ENCODE data around the gene TLL1. TPM values are rescaled to one million over a fixed set of nuclear protein-coding genes. Genes with fewer than 3 reads are reported as not detected.

The TLL1 gene
- total RNA-seq, 1 experiment from 2014 or later = not detected

- no peak overlapping the region for H4K91ac ChIP-seq (ENCODE audit: insufficient read length, low read depth, low read length)
- no peak overlapping the region for H3K23ac ChIP-seq (ENCODE audit: insufficient read length, low read depth, low read length)
- H2BK20ac ChIP-seq (ENCODE audit: low read depth, low read length, poor library complexity, severe bottlenecking) = no peak overlapping the region
- no peaks in the 10 kb centered on the region for H3K79me1 ChIP-seq (ENCODE audit: insufficient read depth, low read depth, low read length, poor library complexity, severe bottlenecking)
- no peak overlapping the region for H3K4ac ChIP-seq (ENCODE audit: low read depth, low read length)
- no peak overlapping the region for H3T11ph ChIP-seq (ENCODE audit: low read length)
- Mint-ChIP-seq H3K27me3 (ENCODE audit: low read depth) (no peaks in the 10 kb centered on the region), H3K36me3 (ENCODE audit: insufficient read depth in 1 of 3, low read depth in 3 of 3) (no peaks in the 10 kb centered on the region), H3K27ac (no peak overlapping the region), H3K9me3 (no peaks in the 10 kb centered on the region), H3K4me3 (no peak overlapping the region), H3K4me1 (no peaks in the 10 kb centered on the region)
- no peak overlapping the region for H3K9ac ChIP-seq (ENCODE audit: extremely low read depth, insufficient read length, low read length)
- H3K56ac ChIP-seq (ENCODE audit: insufficient read length, low read depth, low read length) = no peak overlapping the region
- no peaks in the 10 kb centered on the region for H4K20me1 ChIP-seq (ENCODE audit: control insufficient read depth, insufficient read depth, insufficient read length)
- no peak overlapping the region for H3K4me2 ChIP-seq (ENCODE audit: insufficient read depth, insufficient read length, low read length)
- H3K27ac ChIP-seq (ENCODE audit: insufficient read length, low read depth, low read length) = no peak overlapping the region
- no peaks in the 10 kb centered on the region for H3K23me2 ChIP-seq (ENCODE audit: insufficient read length, low read depth, low read length, poor library complexity, severe bottlenecking)
- no peak overlapping the region for H2BK120ac ChIP-seq (ENCODE audit: low read depth, low read length, poor library complexity, severe bottlenecking)
- no peak overlapping the region for H2BK15ac ChIP-seq (ENCODE audit: low read depth, low read length)
- H3K18ac ChIP-seq (ENCODE audit: insufficient read length, low read depth, low read length) = no peak overlapping the region
- no peak overlapping the region for H2BK12ac ChIP-seq (ENCODE audit: insufficient read length, low read depth, low read length)
- DNase-seq = no peak
- TF ChIP-seq CTCF (conservative IDR thresholded peaks at IDR 0.05) = no peak
- no peaks in the 10 kb centered on the region for H3K9me3 ChIP-seq (ENCODE audit: control insufficient read depth, low read depth, low read length)
- no peak overlapping the region for H2AFZ ChIP-seq (ENCODE audit: low read length)
- H3K14ac ChIP-seq (ENCODE audit: insufficient read depth, low read length) = no peak overlapping the region
- no peak overlapping the region for H2BK5ac ChIP-seq (ENCODE audit: insufficient read length, low read length)
- H3K27me3 ChIP-seq (ENCODE audit: insufficient read depth, low read length) = no peaks in the 10 kb centered on the region
- no CpG with 5 or more reads among the region's 1 CpG for WGBS (ENCODE audit: extremely low coverage, insufficient read length, low lambda C conversion rate)
- H2AK5ac ChIP-seq (ENCODE audit: insufficient read length, low read length) = no peak overlapping the region
- H3K4me1 ChIP-seq (ENCODE audit: insufficient read depth, low read length) = no peaks in the 10 kb centered on the region
- H3K79me2 ChIP-seq (ENCODE audit: insufficient read depth, low read length) = no peaks in the 10 kb centered on the region
- no peak overlapping the region for H4K5ac ChIP-seq (ENCODE audit: insufficient read length, low read depth, low read length)
- no peak overlapping the region for H4K8ac ChIP-seq (replicated peaks; ENCODE audit: insufficient read length, low read depth, low read length)
Observed at GRCh38 chr4:165861363-165861762, 11.7 kb upstream of the TLL1 start.
